HEK293T (cell line): ENCODE measurements around the gene TBX21.

Experiments used
- BHLHE40 ChIP-seq: fragments of 450-650 bp; IDR thresholded peaks from 2 replicates; pipeline ENCODE4 v1.6.1; 2016; ENCODE audit warnings: mild to moderate bottlenecking, moderate library complexity, borderline replicate concordance
- CTBP1 ChIP-seq: fragments of 450-650 bp; IDR thresholded peaks from 2 replicates; pipeline ENCODE4 v1.6.1; 2016; ENCODE audit warnings: borderline replicate concordance
- FOXK2 ChIP-seq: fragments of 450-650 bp; IDR thresholded peaks from 2 replicates; pipeline ENCODE4 v1.6.1; 2016; ENCODE audit warnings: mild to moderate bottlenecking
- FOXM1 ChIP-seq: fragments of 450-650 bp; IDR thresholded peaks from 2 replicates; pipeline ENCODE4 v1.6.1; 2017; ENCODE audit warnings: mild to moderate bottlenecking, borderline replicate concordance
- L3MBTL2 ChIP-seq: fragments of 450-650 bp; conservative IDR thresholded peaks from 2 replicates; pipeline ENCODE4 v1.6.1; 2016; ENCODE audit warnings: mild to moderate bottlenecking
- LEF1 ChIP-seq: fragments of 450-650 bp; IDR thresholded peaks from 2 replicates; pipeline ENCODE4 v1.6.1; 2017; ENCODE audit warnings: mild to moderate bottlenecking, borderline replicate concordance
- NFRKB ChIP-seq: fragments of 450-650 bp; IDR thresholded peaks from 2 replicates; pipeline ENCODE4 v1.6.1; 2016; ENCODE audit warnings: mild to moderate bottlenecking, moderate library complexity
- PKNOX1 ChIP-seq: fragments of 450-650 bp; IDR thresholded peaks from 2 replicates; pipeline ENCODE4 v1.6.1; 2016
- SP1 ChIP-seq: fragments of 450-650 bp; IDR thresholded peaks from 2 replicates; pipeline ENCODE4 v1.6.1; 2017
- SUZ12 ChIP-seq: fragments of 450-650 bp; IDR thresholded peaks from 2 replicates; pipeline ENCODE4 v1.6.1; 2016; ENCODE audit warnings: mild to moderate bottlenecking
- TARDBP ChIP-seq: fragments of 450-650 bp; IDR thresholded peaks from 2 replicates; pipeline ENCODE4 v1.6.1; 2016
- ZNF384 ChIP-seq: fragments of 450-650 bp; IDR thresholded peaks from 2 replicates; pipeline ENCODE4 v1.6.1; 2016

- TF ChIP-seq SP1 (no peak), LEF1 (no peak), SUZ12 (no peak), L3MBTL2 (no peak), FOXK2 (no peak), FOXM1 (no peak), TARDBP (no peak), CTBP1 (no peak), ZNF384 (no peak), NFRKB (no peak), BHLHE40 (no peak), PKNOX1 (no peak)
Measured at GRCh38 chr17:47715669-47716325, 17.2 kb upstream of the TBX21 start.
